ENCODE data around the gene RALB.

DNA sequence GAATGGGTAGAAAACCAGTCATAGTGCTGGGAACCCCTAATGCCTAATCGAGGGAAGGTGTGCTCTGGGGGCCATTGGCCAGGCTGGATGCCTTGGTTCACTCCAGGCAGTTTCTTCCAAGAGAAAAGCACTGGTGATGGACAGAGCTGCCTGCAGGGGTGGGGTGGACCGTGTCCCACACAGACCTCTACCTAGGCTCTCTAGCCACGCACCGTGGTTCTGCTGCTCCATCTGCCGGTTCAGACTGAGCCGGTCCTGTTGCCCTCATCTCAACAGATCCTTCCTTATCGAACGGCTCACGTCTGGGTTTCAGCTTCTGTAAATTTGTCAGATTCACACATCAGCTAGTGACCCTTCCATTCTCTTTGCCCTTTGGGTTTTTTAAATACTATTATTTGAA is 46.4 kb downstream of the RALB start:
- TF ChIP-seq CTCF (IDR thresholded peaks at IDR 0.05) (no peak), POLR2A (IDR thresholded peaks at IDR 0.05) (no peak)

Measured in stomach (tissue), 4 donors.